Upper lobe of left lung (tissue), 6 donors: ENCODE measurements around the gene CARD11. TPM values are rescaled to one million over a fixed set of nuclear protein-coding genes. Genes with fewer than 3 reads are reported as not detected.

Experiments used
- ATAC-seq, 2 donors: fragments of 200-7000 bp; cut with Tn5 transposase; one replicate each; pipeline ENCODE4 v1.9.1; 2022; ENCODE audit warnings: mild to moderate bottlenecking in 2 of 2, moderate library complexity in 2 of 2; ENCODE audit not compliant: low FRiP score in 2 of 2
- DNase-seq, 2 donors: peaks; one replicate each; pipeline ENCODE4 v3.0.0-alpha.2; 2019 to 2020
- H3K27ac ChIP-seq, 4 donors: fragments of 200-600 bp; sonication (generic); one replicate each; pipeline ENCODE4 v1.5.1; 2016 to 2019
- H3K27me3 ChIP-seq, 4 donors: fragments of 200-600 bp; sonication (generic); one replicate each; pipeline ENCODE4 v1.5.1; 2017 to 2019
- H3K36me3 ChIP-seq, 4 donors: fragments of 200-600 bp; sonication (generic); one replicate each; pipeline ENCODE4 v1.5.1; 2016 to 2019
- H3K4me1 ChIP-seq, 4 donors: fragments of 200-600 bp; sonication (generic); one replicate each; pipeline ENCODE4 v1.5.1; 2018 to 2019
- H3K4me3 ChIP-seq, 4 donors: fragments of 200-600 bp; sonication (generic); one replicate each; pipeline ENCODE4 v1.5.1; 2017 to 2019; ENCODE audit warnings: mild to moderate bottlenecking in 2 of 4, moderate library complexity in 1 of 4
- H3K9me3 ChIP-seq, 4 donors: fragments of 200-600 bp; sonication (generic); one replicate each; pipeline ENCODE4 v1.5.1; 2018 to 2019
- CTCF ChIP-seq, 6 experiments: fragments of 450-650 bp in 4 of 6; fragments of 200-600 bp in 2 of 6; sonication (generic) in 2 of 6; IDR thresholded peaks; one replicate each; pipeline ENCODE4 v1.5.1; 2016 to 2019; ENCODE audit warnings: antibody characterized with exemption in 6 of 6
- EP300 ChIP-seq, 4 donors: sonication (generic); formaldehyde crosslinking; IDR thresholded peaks; one replicate each; pipeline ENCODE4 v1.5.1; 2017; ENCODE audit warnings: antibody characterized with exemption in 4 of 4, control low read depth in 2 of 4
- POLR2A ChIP-seq, 4 donors: fragments of 450-650 bp; IDR thresholded peaks; one replicate each; pipeline ENCODE4 v1.5.1; 2016 to 2017; ENCODE audit warnings: antibody characterized with exemption in 4 of 4, mild to moderate bottlenecking in 2 of 4
- POLR2AphosphoS5 ChIP-seq, 2 donors: sonication (generic); formaldehyde crosslinking; IDR thresholded peaks; one replicate each; pipeline ENCODE4 v1.5.1; 2017; ENCODE audit warnings: antibody characterized with exemption in 2 of 2
- WGBS, 2 donors: methylation state at CpG; one replicate each; pipeline ENCODE4 v1.1.5; 2017 to 2018; 5-methylcytosine and 5-hydroxymethylcytosine counted together
- total RNA-seq, 6 donors: library from RNA; depleted of rRNA in 4 of 6; stranded (reverse); fragments of >200 nt in 4 of 6; gene quantifications; one replicate each; pipeline versions ENCODE4 v1.1.0 to v1.2.1, GENCODE V29; 2016 to 2021
- donor health status: DM: no; HTN: no; CAD: no; lungs with moderate emphysema.
- donor health status: DM: no; HTN: yes; CAD: no; lungs with severe emphysema.

Gene CARD11
- total RNA-seq, 6 donors from 2014 or later: 2.8 to 16.8 (median 6.8) TPM

- DNase-seq (no peak), ATAC-seq (no peak)
- WGBS, 2 donors: 94 to 99% methylated on average over 15 of the region's 17 CpGs
- Histone ChIP-seq H3K27me3 (no peaks in the 10 kb centered on the region), H3K4me1 (no peaks in the 10 kb centered on the region), H3K4me3 (no peak overlapping the region), H3K27ac (no peak overlapping the region), H3K36me3 (no peaks in the 10 kb centered on the region), H3K9me3 (no peaks in the 10 kb centered on the region)
- TF ChIP-seq POLR2AphosphoS5 (IDR thresholded peaks at IDR 0.05) (no peak), POLR2A (IDR thresholded peaks at IDR 0.05) (no peak), EP300 (IDR thresholded peaks at IDR 0.05) (no peak), CTCF (IDR thresholded peaks at IDR 0.05) (no peak)
Observed at GRCh38 chr7:2909043-2909442, 134.6 kb downstream of the CARD11 start.

- Histone ChIP-seq H3K4me3 (no peak overlapping the region), H3K36me3 (no peaks in the 10 kb centered on the region), H3K4me1 (no peaks in the 10 kb centered on the region), H3K27me3 (no peaks in the 10 kb centered on the region), H3K27ac (no peak overlapping the region), H3K9me3 (no peaks in the 10 kb centered on the region)
- WGBS, 2 donors: 94 to 96% methylated on average over 17 of the region's 17 CpGs
- no peak for TF ChIP-seq POLR2AphosphoS5 (IDR thresholded peaks at IDR 0.05)
- ATAC-seq (no peak), DNase-seq (no peak)
Observed at GRCh38 chr7:2908103-2908683, 135.5 kb downstream of the CARD11 start.

- no peak overlapping the region for H3K4me3 ChIP-seq
- DNase-seq (no peak), ATAC-seq (peak in 1 of 2 donors; percentile 16)
- H3K27ac ChIP-seq: no peak overlapping the region
- no peaks in the 10 kb centered on the region for H3K36me3 ChIP-seq
- H3K9me3 ChIP-seq: no peaks in the 10 kb centered on the region
- WGBS, 2 donors: 87 to 94% methylated on average over 29 to 39 of the region's 39 CpGs
- H3K4me1 ChIP-seq: no peaks in the 10 kb centered on the region
- H3K27me3 ChIP-seq: no peaks in the 10 kb centered on the region
- TF ChIP-seq POLR2A (IDR thresholded peaks at IDR 0.05): no peak
- no peak for TF ChIP-seq CTCF (IDR thresholded peaks at IDR 0.05)
- TF ChIP-seq EP300 (IDR thresholded peaks at IDR 0.05): no peak
- TF ChIP-seq POLR2AphosphoS5 (IDR thresholded peaks at IDR 0.05): no peak
Observed at GRCh38 chr7:2906197-2906931, 137.3 kb downstream of the CARD11 start.

- no peaks in the 10 kb centered on the region for H3K4me1 ChIP-seq
- no peak overlapping the region for H3K4me3 ChIP-seq
- H3K27me3 ChIP-seq: no peaks in the 10 kb centered on the region
- H3K9me3 ChIP-seq: no peaks in the 10 kb centered on the region
- 91 to 95% methylated on average over 8 of the region's 8 CpGs for WGBS, 2 donors
- ATAC-seq (no peak), DNase-seq (no peak)
- TF ChIP-seq POLR2AphosphoS5 (IDR thresholded peaks at IDR 0.05) (no peak), EP300 (IDR thresholded peaks at IDR 0.05) (no peak), CTCF (IDR thresholded peaks at IDR 0.05) (no peak), POLR2A (IDR thresholded peaks at IDR 0.05) (no peak)
- H3K27ac ChIP-seq: no peak overlapping the region
- no peaks in the 10 kb centered on the region for H3K36me3 ChIP-seq
Observed at GRCh38 chr7:2905500-2905899, 138.2 kb downstream of the CARD11 start.

- DNase-seq (no peak), ATAC-seq (no peak)
- H3K4me1 ChIP-seq: no peaks in the 10 kb centered on the region
- H3K4me3 ChIP-seq: no peak overlapping the region
- no peaks in the 10 kb centered on the region for H3K36me3 ChIP-seq
- TF ChIP-seq POLR2AphosphoS5 (IDR thresholded peaks at IDR 0.05) (no peak), POLR2A (IDR thresholded peaks at IDR 0.05) (no peak), EP300 (IDR thresholded peaks at IDR 0.05) (no peak), CTCF (IDR thresholded peaks at IDR 0.05) (no peak)
- H3K27ac ChIP-seq: no peak overlapping the region
- 95 to 100% methylated on average over 3 of the region's 3 CpGs for WGBS, 2 donors
- H3K9me3 ChIP-seq: no peaks in the 10 kb centered on the region
- H3K27me3 ChIP-seq: no peaks in the 10 kb centered on the region
Observed at GRCh38 chr7:2905027-2905426, 138.6 kb downstream of the CARD11 start.
